ENCODE results near the gene L3MBTL3. TPM values are rescaled to one million over a fixed set of nuclear protein-coding genes. Genes with fewer than 3 reads are reported as not detected.
"Not testable (repeated sequence)": the region's sequence is repeated elsewhere in the genome, so short reads cannot be mapped to it uniquely, and the experiment has no call there.

Gene L3MBTL3
- total and polyA plus RNA-seq, 10 of the 15 experiments (the other 5 are each of a cell fraction or from before 2014, with no cell fraction given): 0.71 to 9.4 (median 6.2) TPM

DNA sequence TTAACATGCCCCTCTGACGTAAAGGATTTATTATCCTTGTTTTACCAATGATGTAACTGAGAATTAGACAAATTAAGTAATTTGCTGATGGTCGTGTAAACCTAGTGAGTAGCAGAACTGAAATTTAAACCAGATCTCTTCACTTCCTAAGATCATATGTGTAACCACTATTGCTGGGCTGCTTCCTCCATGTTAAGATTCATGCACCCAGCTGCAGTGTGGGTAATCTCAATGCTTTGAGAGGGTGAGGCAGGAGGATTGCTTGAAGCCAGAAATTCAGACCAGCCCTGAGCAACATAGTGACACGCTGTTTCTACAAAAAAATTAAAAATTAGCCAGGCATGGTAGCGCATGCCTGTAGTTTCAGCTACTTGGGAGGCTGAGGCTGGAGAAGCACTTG, 97.9 kb downstream of the L3MBTL3 start:
- 55% methylated on average over 4 of the region's 4 CpGs for WGBS (ENCODE audit: insufficient coverage, insufficient replicate concordance, low lambda C conversion rate, missing lambda C conversion rate)
- BruUV-seq (replicated peaks): no TSS peak
- peaks cover 16% of the 10 kb centered on the region for H3K4me1 ChIP-seq (ENCODE audit: control insufficient read depth, insufficient read depth, low read length)
- H3K27ac ChIP-seq (ENCODE audit: control insufficient read depth, insufficient read depth): no peak overlapping the region
- intact Hi-C loops (cut with micrococcal nuclease; ENCODE audit: unreplicated experiment): no loop called here
- no peak overlapping the region for H3K4me3 ChIP-seq
- H2AFZ ChIP-seq (ENCODE audit: control insufficient read depth, low read depth, low read length): no peak overlapping the region
- FAIRE-seq: no peak
- no peak for DNase-seq (ENCODE audit: low read depth, low spot score)
- H4K20me1 ChIP-seq (ENCODE audit: control insufficient read depth, insufficient read depth): no peaks in the 10 kb centered on the region
- SMC1A ChIA-PET (ENCODE audit: uncharacterized antibody, unreplicated experiment): interaction anchor here (0.5 to 5.0 kb wide), 5 partner anchors 9 to 25 kb away, joined by 4 to 27 read pairs (median 8); no protein-coding TSS in a partner anchor
- POLR2A ChIA-PET: interaction anchor here (0.5 to 1.1 kb wide), 4 partner anchors 11 to 340 kb away, joined by 3 to 5 read pairs (median 3); no protein-coding TSS in a partner anchor
- H3K9ac ChIP-seq (ENCODE audit: control insufficient read depth, insufficient read depth, low read length): no peak overlapping the region
- in situ Hi-C loops (cut with MboI): no loop called here
- RAD21 ChIA-PET (ENCODE audit: unreplicated experiment): interaction anchor here (0.9 to 1.7 kb wide), 3 partner anchors 8 to 166 kb away, joined by 3 to 4 read pairs (median 3); no protein-coding TSS in a partner anchor
- H3K9me3 ChIP-seq (replicated peaks; ENCODE audit: control insufficient read depth, insufficient read depth, low read length): no peaks in the 10 kb centered on the region; the same call in 2 of the 3 replicates
- CTCF ChIA-PET: interaction anchor here (1.1 to 1.3 kb wide), 3 partner anchors 9 to 28 kb away, joined by 3 read pairs; no protein-coding TSS in a partner anchor
- H3K79me2 ChIP-seq (ENCODE audit: control insufficient read depth, insufficient read depth, low read length): no peaks in the 10 kb centered on the region
- H3K4me2 ChIP-seq (ENCODE audit: control insufficient read depth, insufficient read depth): no peak overlapping the region
- H3K36me3 ChIP-seq (ENCODE audit: control insufficient read depth in 2 of 2, insufficient read depth in 2 of 2, low read length in 1 of 2): no peaks in the 10 kb centered on the region; a peak in 1 of 4 replicates
- ATAC-seq: peak; percentile 33
- H3K27me3 ChIP-seq (replicated peaks in 1 of 2; ENCODE audit: control insufficient read depth in 2 of 2, insufficient read depth in 2 of 2, low read length in 1 of 2): no peaks in the 10 kb centered on the region
- TF ChIP-seq, protein P1, sequence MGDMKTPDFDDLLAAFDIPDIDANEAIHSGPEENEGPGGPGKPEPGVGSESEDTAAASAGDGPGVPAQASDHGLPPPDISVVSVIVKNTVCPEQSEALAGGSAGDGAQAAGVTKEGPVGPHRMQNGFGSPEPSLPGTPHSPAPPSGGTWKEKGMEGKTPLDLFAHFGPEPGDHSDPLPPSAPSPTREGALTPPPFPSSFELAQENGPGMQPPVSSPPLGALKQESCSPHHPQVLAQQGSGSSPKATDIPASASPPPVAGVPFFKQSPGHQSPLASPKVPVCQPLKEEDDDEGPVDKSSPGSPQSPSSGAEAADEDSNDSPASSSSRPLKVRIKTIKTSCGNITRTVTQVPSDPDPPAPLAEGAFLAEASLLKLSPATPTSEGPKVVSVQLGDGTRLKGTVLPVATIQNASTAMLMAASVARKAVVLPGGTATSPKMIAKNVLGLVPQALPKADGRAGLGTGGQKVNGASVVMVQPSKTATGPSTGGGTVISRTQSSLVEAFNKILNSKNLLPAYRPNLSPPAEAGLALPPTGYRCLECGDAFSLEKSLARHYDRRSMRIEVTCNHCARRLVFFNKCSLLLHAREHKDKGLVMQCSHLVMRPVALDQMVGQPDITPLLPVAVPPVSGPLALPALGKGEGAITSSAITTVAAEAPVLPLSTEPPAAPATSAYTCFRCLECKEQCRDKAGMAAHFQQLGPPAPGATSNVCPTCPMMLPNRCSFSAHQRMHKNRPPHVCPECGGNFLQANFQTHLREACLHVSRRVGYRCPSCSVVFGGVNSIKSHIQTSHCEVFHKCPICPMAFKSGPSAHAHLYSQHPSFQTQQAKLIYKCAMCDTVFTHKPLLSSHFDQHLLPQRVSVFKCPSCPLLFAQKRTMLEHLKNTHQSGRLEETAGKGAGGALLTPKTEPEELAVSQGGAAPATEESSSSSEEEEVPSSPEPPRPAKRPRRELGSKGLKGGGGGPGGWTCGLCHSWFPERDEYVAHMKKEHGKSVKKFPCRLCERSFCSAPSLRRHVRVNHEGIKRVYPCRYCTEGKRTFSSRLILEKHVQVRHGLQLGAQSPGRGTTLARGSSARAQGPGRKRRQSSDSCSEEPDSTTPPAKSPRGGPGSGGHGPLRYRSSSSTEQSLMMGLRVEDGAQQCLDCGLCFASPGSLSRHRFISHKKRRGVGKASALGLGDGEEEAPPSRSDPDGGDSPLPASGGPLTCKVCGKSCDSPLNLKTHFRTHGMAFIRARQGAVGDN (IDR thresholded peaks at IDR 0.05): peak; percentile 59; the same call in 1 of the 2 replicates
- 0 out of 2 replicates have a peak, but pooled peaks have one; percentile 15 for TF ChIP-seq CREB1 (IDR thresholded peaks at IDR 0.05; ENCODE audit: low read depth)
- no peak for TF ChIP-seq USF2 (IDR thresholded peaks at IDR 0.05; ENCODE audit: borderline replicate concordance, low read depth, low read length)
- no peak for TF ChIP-seq KDM1A (IDR thresholded peaks at IDR 0.05; ENCODE audit: borderline replicate concordance)
- TF ChIP-seq RUNX3 (IDR thresholded peaks at IDR 0.05; ENCODE audit: low read length): peak; percentile 18; the same call in 1 of the 2 replicates
- TF ChIP-seq, protein P2, sequence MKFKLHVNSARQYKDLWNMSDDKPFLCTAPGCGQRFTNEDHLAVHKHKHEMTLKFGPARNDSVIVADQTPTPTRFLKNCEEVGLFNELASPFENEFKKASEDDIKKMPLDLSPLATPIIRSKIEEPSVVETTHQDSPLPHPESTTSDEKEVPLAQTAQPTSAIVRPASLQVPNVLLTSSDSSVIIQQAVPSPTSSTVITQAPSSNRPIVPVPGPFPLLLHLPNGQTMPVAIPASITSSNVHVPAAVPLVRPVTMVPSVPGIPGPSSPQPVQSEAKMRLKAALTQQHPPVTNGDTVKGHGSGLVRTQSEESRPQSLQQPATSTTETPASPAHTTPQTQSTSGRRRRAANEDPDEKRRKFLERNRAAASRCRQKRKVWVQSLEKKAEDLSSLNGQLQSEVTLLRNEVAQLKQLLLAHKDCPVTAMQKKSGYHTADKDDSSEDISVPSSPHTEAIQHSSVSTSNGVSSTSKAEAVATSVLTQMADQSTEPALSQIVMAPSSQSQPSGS (IDR thresholded peaks at IDR 0.05; ENCODE audit: low read length): 0 out of 2 replicates have a peak, but pooled peaks have one; percentile 21
- TF ChIP-seq HCFC1 (IDR thresholded peaks at IDR 0.05; ENCODE audit: low read length): no peak

DNA sequence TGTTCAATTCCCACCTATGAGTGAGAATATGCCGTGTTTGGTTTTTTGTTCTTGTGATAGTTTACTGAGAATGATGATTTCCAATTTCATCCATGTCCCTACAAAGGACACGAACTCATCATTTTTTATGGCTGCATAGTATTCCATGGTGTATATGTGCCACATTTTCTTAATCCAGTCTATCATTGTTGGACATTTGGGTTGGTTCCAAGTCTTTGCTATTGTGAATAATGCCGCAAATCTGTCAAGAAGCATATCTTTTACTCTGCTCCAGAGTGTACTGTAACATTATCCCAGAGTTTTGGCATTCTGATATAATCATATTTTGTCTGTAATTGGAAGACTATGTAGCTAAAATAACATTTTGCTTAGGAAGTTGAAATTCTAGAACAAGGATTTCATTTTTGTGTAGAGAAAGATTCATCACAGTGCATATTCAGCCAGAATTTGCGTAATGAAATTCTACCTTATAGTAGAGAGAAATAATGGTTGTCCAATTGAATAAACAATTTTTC, 98.9 kb downstream of the L3MBTL3 start:
- H3K4me2 ChIP-seq (ENCODE audit: control insufficient read depth, insufficient read depth); H3K27me3 ChIP-seq (replicated peaks in 1 of 2; ENCODE audit: control insufficient read depth in 2 of 2, insufficient read depth in 2 of 2, low read length in 1 of 2); H2AFZ ChIP-seq (ENCODE audit: control insufficient read depth, low read depth, low read length); ATAC-seq; H4K20me1 ChIP-seq (ENCODE audit: control insufficient read depth, insufficient read depth); in situ Hi-C loops (cut with MboI); BruUV-seq (replicated peaks); intact Hi-C loops (cut with micrococcal nuclease; ENCODE audit: unreplicated experiment); FAIRE-seq; H3K9me3 ChIP-seq (replicated peaks; ENCODE audit: control insufficient read depth, insufficient read depth, low read length); H3K27ac ChIP-seq (ENCODE audit: control insufficient read depth, insufficient read depth); H3K36me3 ChIP-seq (ENCODE audit: control insufficient read depth in 2 of 2, insufficient read depth in 2 of 2, low read length in 1 of 2); H3K4me3 ChIP-seq; H3K79me2 ChIP-seq (ENCODE audit: control insufficient read depth, insufficient read depth, low read length); H3K9ac ChIP-seq (ENCODE audit: control insufficient read depth, insufficient read depth, low read length); DNase-seq (ENCODE audit: low read depth, low spot score): not testable (repeated sequence)
- H3K4me1 ChIP-seq (ENCODE audit: control insufficient read depth, insufficient read depth, low read length): peaks cover 16% of the 10 kb centered on the region
- 100% methylated on average over 2 of the region's 4 CpGs for WGBS (ENCODE audit: insufficient coverage, insufficient replicate concordance, low lambda C conversion rate, missing lambda C conversion rate)
- ChIA-PET POLR2A (interaction anchor here (1.1 kb wide), 1 partner anchor 10 kb away, joined by 3 read pairs; no protein-coding TSS in a partner anchor), RAD21 (ENCODE audit: unreplicated experiment) (interaction anchor here (0.7 kb wide), 1 partner anchor 761 kb away, joined by 3 read pairs; no protein-coding TSS in a partner anchor), SMC1A (ENCODE audit: uncharacterized antibody, unreplicated experiment) (interaction anchor here (2.8 to 5.0 kb wide), 2 partner anchors 10 to 14 kb away, joined by 19 to 27 read pairs; no protein-coding TSS in a partner anchor), CTCF (interaction anchor here (1.5 kb wide), 1 partner anchor 9 kb away, joined by 3 read pairs; no protein-coding TSS in a partner anchor)
